Activated CD8-positive, alpha-beta T cell treated with anti-CD3 and anti-CD28 coated beads for 36 hours (primary cell): ENCODE data around the gene SMO. TPM values are rescaled to one million over a fixed set of nuclear protein-coding genes. Genes with fewer than 3 reads are reported as not detected.
A peak's percentile ranks its signal among the peaks of the same experiment; 100 is the strongest.
"Not testable (repeated sequence)": the region's sequence is repeated elsewhere in the genome, so short reads cannot be mapped to it uniquely, and the experiment has no call there.

Experiments used
- ATAC-seq: fragments of 200-7000 bp; cut with Tn5 transposase; one replicate; pipeline ENCODE4 v1.10.0; 2021; ENCODE audit warnings: mild to moderate bottlenecking, moderate library complexity
- CTCF ChIA-PET: fragments of 350-600 bp; sonication (Branson Sonifier 250); formaldehyde crosslinking; loops from one replicate; lab custom pipeline; 2021; ENCODE audit warnings: antibody characterized with exemption; lab: Charles Lee
- POLR2A ChIA-PET: fragments of 350-600 bp; sonication (Branson Sonifier 250); formaldehyde crosslinking; loops from one replicate; lab custom pipeline; 2021; ENCODE audit warnings: antibody characterized with exemption; lab: Charles Lee
- DNase-seq: peaks from one replicate; pipeline ENCODE4 v3.0.0-alpha.2; 2020
- H3K27ac Mint-ChIP-seq: one replicate; pipeline ENCODE4 v1.8.0; 2021; ENCODE audit warnings: mild to moderate bottlenecking, mixed read lengths
- H3K27me3 Mint-ChIP-seq: one replicate; pipeline ENCODE4 v1.8.0; 2021; ENCODE audit warnings: mixed read lengths
- H3K36me3 Mint-ChIP-seq: one replicate; pipeline ENCODE4 v1.8.0; 2021; ENCODE audit warnings: low read depth, mixed read lengths
- H3K4me1 Mint-ChIP-seq: one replicate; pipeline ENCODE4 v1.8.0; 2021; ENCODE audit warnings: low read depth, mixed read lengths
- H3K4me3 Mint-ChIP-seq: one replicate; pipeline ENCODE4 v1.8.0; 2021; ENCODE audit warnings: mild to moderate bottlenecking, moderate library complexity, mixed read lengths
- H3K9me3 Mint-ChIP-seq: one replicate; pipeline ENCODE4 v1.8.0; 2021; ENCODE audit warnings: mixed read lengths
- CTCF ChIP-seq: fragments of 200-600 bp; IDR thresholded peaks from one replicate; pipeline ENCODE4 v1.8.0; 2022; ENCODE audit warnings: antibody characterized with exemption, mild to moderate bottlenecking
- intact Hi-C: fragments of 100-400 bp; cut with micrococcal nuclease; formaldehyde crosslinking; loops from one replicate; pipeline ENCODE4 v1.10.0; 2022
- total RNA-seq, 2 experiments: library from RNA; stranded (reverse); gene quantifications; one replicate each; pipeline ENCODE4 v1.2.3, GENCODE V29; 2021

SMO gene
- total RNA-seq, 2 experiments from 2014 or later, result 0.81 to 1.7 TPM

GRCh38 chr7:129210256-129210988 is 22.0 kb downstream of the SMO start:
- POLR2A ChIA-PET, result interaction anchor here (0.9 to 1.3 kb wide), 2 partner anchors 29 to 41 kb away, joined by 3 read pairs; no protein-coding TSS in a partner anchor
- ATAC-seq (peak; percentile 94), DNase-seq (peak; percentile 88)
- Mint-ChIP-seq H3K36me3 (no peaks in the 10 kb centered on the region), H3K4me1 (no peaks in the 10 kb centered on the region), H3K27me3 (no peaks in the 10 kb centered on the region), H3K4me3 (no peak overlapping the region), H3K27ac (no peak overlapping the region), H3K9me3 (no peaks in the 10 kb centered on the region)
- intact Hi-C loops, result loop anchor here (1.0 kb wide), 1 partner anchor 46 kb away; no protein-coding TSS in a partner anchor
- CTCF ChIA-PET, result interaction anchor here (0.6 to 9.0 kb wide), 26 partner anchors 9 to 327 kb away, joined by 3 to 198 read pairs (median 4); partner anchors contain the start of genes AHCYL2 and SMO
- TF ChIP-seq CTCF, result peak; percentile 86

GRCh38 chr7:129210989-129211312 is 22.5 kb downstream of the SMO start:
- Mint-ChIP-seq H3K27me3 (no peaks in the 10 kb centered on the region), H3K9me3 (no peaks in the 10 kb centered on the region), H3K4me1 (no peaks in the 10 kb centered on the region), H3K36me3 (no peaks in the 10 kb centered on the region), H3K27ac (no peak overlapping the region), H3K4me3 (no peak overlapping the region)
- no peak for DNase-seq
- CTCF ChIA-PET, result interaction anchor here (0.6 to 9.0 kb wide), 24 partner anchors 8 to 327 kb away, joined by 3 to 198 read pairs (median 4); partner anchors contain the start of genes AHCYL2 and SMO
- intact Hi-C loops, result loop anchor here (1.0 kb wide), 1 partner anchor 47 kb away; no protein-coding TSS in a partner anchor
- ATAC-seq, result no peak
- POLR2A ChIA-PET, result interaction anchor here (0.9 to 1.3 kb wide), 2 partner anchors 30 to 42 kb away, joined by 3 read pairs; no protein-coding TSS in a partner anchor
- no peak for TF ChIP-seq CTCF

- ChIA-PET CTCF (interaction anchor here (1.3 to 9.0 kb wide), 3 partner anchors 10 to 77 kb away, joined by 3 to 198 read pairs (median 5); no protein-coding TSS in a partner anchor), POLR2A (no interaction called here)
- intact Hi-C loops, result no loop called here
- H3K9me3 Mint-ChIP-seq, result no peaks in the 10 kb centered on the region
- no peak for TF ChIP-seq CTCF
- H3K4me1 Mint-ChIP-seq, result no peaks in the 10 kb centered on the region
- no peak overlapping the region for H3K27ac Mint-ChIP-seq
- no peaks in the 10 kb centered on the region for H3K27me3 Mint-ChIP-seq
- H3K36me3 Mint-ChIP-seq, result no peaks in the 10 kb centered on the region
- no peak for ATAC-seq
- no peak overlapping the region for H3K4me3 Mint-ChIP-seq
- DNase-seq, result no peak
Measured at GRCh38 chr7:129212126-129212525, 23.7 kb downstream of the SMO start.

GRCh38 chr7:129212596-129212995 is 24.2 kb downstream of the SMO start:
- ChIA-PET CTCF (interaction anchor here (1.3 to 9.0 kb wide), 4 partner anchors 9 to 121 kb away, joined by 3 to 198 read pairs (median 5); no protein-coding TSS in a partner anchor), POLR2A (no interaction called here)
- no peaks in the 10 kb centered on the region for H3K4me1 Mint-ChIP-seq
- TF ChIP-seq CTCF, result no peak
- H3K27me3 Mint-ChIP-seq, result peaks cover 1% of the 10 kb centered on the region
- no peaks in the 10 kb centered on the region for H3K36me3 Mint-ChIP-seq
- DNase-seq (no peak), ATAC-seq (no peak)
- H3K9me3 Mint-ChIP-seq, result no peaks in the 10 kb centered on the region
- intact Hi-C loops, result no loop called here
- H3K27ac Mint-ChIP-seq, result no peak overlapping the region
- H3K4me3 Mint-ChIP-seq, result no peak overlapping the region

GRCh38 chr7:129213828-129214227 is 25.4 kb downstream of the SMO start:
- ATAC-seq (no peak), DNase-seq (peak; percentile 44)
- H3K9me3 Mint-ChIP-seq, result no peaks in the 10 kb centered on the region
- intact Hi-C loops, result no loop called here
- H3K36me3 Mint-ChIP-seq, result no peaks in the 10 kb centered on the region
- H3K4me1 Mint-ChIP-seq, result no peaks in the 10 kb centered on the region
- ChIA-PET POLR2A (no interaction called here), CTCF (interaction anchor here (1.0 to 9.0 kb wide), 7 partner anchors 49 to 163 kb away, joined by 3 to 198 read pairs (median 5); no protein-coding TSS in a partner anchor)
- H3K4me3 Mint-ChIP-seq, result no peak overlapping the region
- H3K27me3 Mint-ChIP-seq, result peaks cover 4% of the 10 kb centered on the region
- no peak overlapping the region for H3K27ac Mint-ChIP-seq
- no peak for TF ChIP-seq CTCF

GRCh38 chr7:129215691-129216090 is 27.3 kb downstream of the SMO start:
- POLR2A ChIA-PET, H3K27me3 Mint-ChIP-seq, H3K27ac Mint-ChIP-seq, H3K4me3 Mint-ChIP-seq, H3K4me1 Mint-ChIP-seq, H3K36me3 Mint-ChIP-seq, H3K9me3 Mint-ChIP-seq, ATAC-seq, DNase-seq, intact Hi-C loops, CTCF ChIA-PET: not testable (repeated sequence)

- CTCF ChIA-PET, result interaction anchor here (3.1 to 3.5 kb wide), 2 partner anchors 53 to 81 kb away, joined by 25 to 101 read pairs; no protein-coding TSS in a partner anchor
- ATAC-seq, H3K27ac Mint-ChIP-seq, H3K27me3 Mint-ChIP-seq, intact Hi-C loops, POLR2A ChIA-PET, H3K4me3 Mint-ChIP-seq, H3K36me3 Mint-ChIP-seq, DNase-seq, H3K4me1 Mint-ChIP-seq, H3K9me3 Mint-ChIP-seq: not testable (repeated sequence)
Measured at GRCh38 chr7:129216101-129216715, 27.8 kb downstream of the SMO start.
